Measurements from ENCODE around the gene PLET1.
A peak's percentile ranks its signal among the peaks of the same experiment; 100 is the strongest.

The PLET1 gene

GRCh38 chr11:112281726-112282125 lies 21.1 kb upstream of the PLET1 start:
- no peak for DNase-seq (ENCODE audit: low spot score)

- peak; percentile 67 for DNase-seq (ENCODE audit: low spot score)
Observed at GRCh38 chr11:112280268-112281126, 19.8 kb upstream of the PLET1 start.

- peak; percentile 42 for DNase-seq (ENCODE audit: low spot score)
Observed at GRCh38 chr11:112279901-112280267, 19.2 kb upstream of the PLET1 start.

GRCh38 chr11:112278803-112279202 lies 18.1 kb upstream of the PLET1 start:
- no peak for DNase-seq (ENCODE audit: low spot score)

- DNase-seq (ENCODE audit: low spot score): peak; percentile 76
Observed at GRCh38 chr11:112277941-112278340, 17.3 kb upstream of the PLET1 start.

- no peak for DNase-seq (ENCODE audit: low spot score)
Observed at GRCh38 chr11:112277029-112277428, 16.4 kb upstream of the PLET1 start.

GRCh38 chr11:112274007-112274783 lies 13.5 kb upstream of the PLET1 start:
- no peak for DNase-seq (ENCODE audit: low spot score)

GRCh38 chr11:112273066-112273465 lies 12.4 kb upstream of the PLET1 start:
- DNase-seq (ENCODE audit: low spot score): no peak

GRCh38 chr11:112271242-112271641 lies 10.6 kb upstream of the PLET1 start:
- DNase-seq (ENCODE audit: low spot score): no peak

GRCh38 chr11:112270551-112271180 lies 10.0 kb upstream of the PLET1 start:
- DNase-seq (ENCODE audit: low spot score): no peak

- no peak for DNase-seq (ENCODE audit: low spot score)
Observed at GRCh38 chr11:112269139-112269538, 8.5 kb upstream of the PLET1 start.

GRCh38 chr11:112268406-112268805 lies 7.7 kb upstream of the PLET1 start:
- DNase-seq (ENCODE audit: low spot score): no peak

GRCh38 chr11:112267188-112267591 lies 6.5 kb upstream of the PLET1 start:
- no peak for DNase-seq (ENCODE audit: low spot score)

- DNase-seq (ENCODE audit: low spot score): no peak
Observed at GRCh38 chr11:112266410-112266778, 5.7 kb upstream of the PLET1 start.

GRCh38 chr11:112265659-112266409 lies 5.2 kb upstream of the PLET1 start:
- no peak for DNase-seq (ENCODE audit: low spot score)

GRCh38 chr11:112255067-112255720 lies 5.5 kb downstream of the PLET1 start:
- DNase-seq (ENCODE audit: low spot score): peak; percentile 32

GRCh38 chr11:112253605-112254242 lies 6.9 kb downstream of the PLET1 start:
- DNase-seq (ENCODE audit: low spot score): no peak

- DNase-seq (ENCODE audit: low spot score): peak; percentile 13
Observed at GRCh38 chr11:112249871-112250610, 10.6 kb downstream of the PLET1 start.

GRCh38 chr11:112248201-112248600 lies 12.5 kb downstream of the PLET1 start:
- DNase-seq (ENCODE audit: low spot score): no peak

GRCh38 chr11:112247201-112247600 lies 13.5 kb downstream of the PLET1 start:
- no peak for DNase-seq (ENCODE audit: low spot score)

All from COLO829 (cell line).